Kidney epithelial cell (primary cell): ENCODE results near the gene HES5. TPM values are rescaled to one million over a fixed set of nuclear protein-coding genes. Genes with fewer than 3 reads are reported as not detected.

ENCODE experiments used
- DNase-seq: peaks from one replicate; pipeline ENCODE4 v3.0.0-alpha.2; 2010; ENCODE audit warnings: low read depth
- H3K27me3 ChIP-seq: 2 replicates; pipeline ENCODE4 v1.6.0; 2011; ENCODE audit warnings: low read length; ENCODE audit not compliant: control insufficient read depth, insufficient read depth
- H3K36me3 ChIP-seq: 2 replicates; pipeline ENCODE4 v1.5.1; 2011; ENCODE audit warnings: low read length; ENCODE audit not compliant: control insufficient read depth, insufficient read depth
- H3K4me3 ChIP-seq: 2 replicates; pipeline ENCODE4 v1.5.1; 2011; ENCODE audit warnings: low read depth, mild to moderate bottlenecking, control low read depth, low read length
- CTCF ChIP-seq: IDR thresholded peaks from 2 replicates; pipeline ENCODE4 v1.5.1; 2011; ENCODE audit warnings: mild to moderate bottlenecking, moderate library complexity, low read length, control low read depth, inconsistent platforms; ENCODE audit not compliant: insufficient read depth, poor library complexity, severe bottlenecking
- total RNA-seq: library from RNA; depleted of rRNA; stranded (reverse); fragments of >200 nt; gene quantifications from 2 replicates; pipeline ENCODE4 v1.2.3, GENCODE V29; 2015

Gene HES5
- total RNA-seq, 1 donor from 2014 or later = 0.71 TPM

- Histone ChIP-seq H3K36me3 (no peaks in the 10 kb centered on the region), H3K4me3 (no peak overlapping the region), H3K27me3 (peaks cover 6% of the 10 kb centered on the region)
- no peak for TF ChIP-seq CTCF
- no peak for DNase-seq
These were observed 31.4 kb upstream of the HES5 start for GRCh38 chr1:2561446-2561845.

- Histone ChIP-seq H3K27me3 (peaks cover 7% of the 10 kb centered on the region), H3K36me3 (no peaks in the 10 kb centered on the region), H3K4me3 (no peak overlapping the region)
- no peak for DNase-seq
- TF ChIP-seq CTCF = no peak
These were observed 30.4 kb upstream of the HES5 start for GRCh38 chr1:2560299-2561073.

GRCh38 chr1:2559509-2560298, 29.6 kb upstream of the HES5 start:
- TF ChIP-seq CTCF = no peak
- no peak overlapping the region for H3K4me3 ChIP-seq
- DNase-seq = no peak
- peaks cover 10% of the 10 kb centered on the region for H3K27me3 ChIP-seq
- H3K36me3 ChIP-seq = no peaks in the 10 kb centered on the region

- no peak overlapping the region for H3K4me3 ChIP-seq
- no peak for DNase-seq
- TF ChIP-seq CTCF = no peak
- no peaks in the 10 kb centered on the region for H3K36me3 ChIP-seq
- peaks cover 10% of the 10 kb centered on the region for H3K27me3 ChIP-seq
These were observed 28.8 kb upstream of the HES5 start for GRCh38 chr1:2558861-2559260.

- no peak for TF ChIP-seq CTCF
- Histone ChIP-seq H3K4me3 (no peak overlapping the region), H3K27me3 (peaks cover 10% of the 10 kb centered on the region), H3K36me3 (no peaks in the 10 kb centered on the region)
- no peak for DNase-seq
These were observed 28.4 kb upstream of the HES5 start for GRCh38 chr1:2558420-2558819.
